Measurements from ENCODE around the gene RIN2.

- TF ChIP-seq CTCF (conservative IDR thresholded peaks at IDR 0.05) (no peak), ZFX (IDR thresholded peaks at IDR 0.05) (no peak)
These were observed 27.4 kb upstream of the RIN2 start for GRCh38 chr20:19730706-19731105.

All from C4-2B (cell line).